ENCODE measurements around the gene CHST11. TPM values are rescaled to one million over a fixed set of nuclear protein-coding genes. Genes with fewer than 3 reads are reported as not detected.

The CHST11 gene
- total RNA-seq, 1 donor from 2014 or later, result 7.7 TPM

GRCh38 chr12:104665296-104665695, 208.5 kb downstream of the CHST11 start:
- H3K4me3 ChIP-seq, result no peak overlapping the region
- no peaks in the 10 kb centered on the region for H3K27me3 Mint-ChIP-seq (ENCODE audit: insufficient read depth, low read depth)
- H3K36me3 ChIP-seq, result no peaks in the 10 kb centered on the region
- H3K9me3 Mint-ChIP-seq, result no peaks in the 10 kb centered on the region
- H3K4me2 ChIP-seq, result no peak overlapping the region
- peaks cover 1% of the 10 kb centered on the region for H3K36me3 Mint-ChIP-seq
- H3K27ac Mint-ChIP-seq, result no peak overlapping the region
- peaks cover 11% of the 10 kb centered on the region for H4K20me1 ChIP-seq (ENCODE audit: low read depth)
- no peaks in the 10 kb centered on the region for H3K9me3 ChIP-seq (ENCODE audit: low read depth)
- H3K79me2 ChIP-seq (ENCODE audit: low read depth), result no peaks in the 10 kb centered on the region
- no peak overlapping the region for H3K27ac ChIP-seq
- no peak for DNase-seq (ENCODE audit: low spot score)
- H3K4me3 Mint-ChIP-seq, result no peak overlapping the region
- H3K4me1 ChIP-seq, result peaks cover 16% of the 10 kb centered on the region
- H3K9ac ChIP-seq, result no peak overlapping the region
- peaks cover 26% of the 10 kb centered on the region for H3K4me1 Mint-ChIP-seq
- TF ChIP-seq EZH2 (IDR thresholded peaks at IDR 0.05) (no peak), EZH2phosphoT487 (IDR thresholded peaks at IDR 0.05) (no peak), CTCF (IDR thresholded peaks at IDR 0.05) (no peak)
- no peak overlapping the region for H2AFZ ChIP-seq (replicated peaks)
- H3K27me3 ChIP-seq, result no peaks in the 10 kb centered on the region
- peaks cover 12% of the 10 kb centered on the region for H3F3A ChIP-seq (ENCODE audit: low read depth)

- H3K4me1 ChIP-seq, result peaks cover 22% of the 10 kb centered on the region
- H3K79me2 ChIP-seq (ENCODE audit: low read depth), result no peaks in the 10 kb centered on the region
- H3K9me3 Mint-ChIP-seq, result no peaks in the 10 kb centered on the region
- peaks cover 11% of the 10 kb centered on the region for H4K20me1 ChIP-seq (ENCODE audit: low read depth)
- H3K4me3 Mint-ChIP-seq, result no peak overlapping the region
- no peak for TF ChIP-seq CTCF (IDR thresholded peaks at IDR 0.05)
- TF ChIP-seq EZH2phosphoT487 (IDR thresholded peaks at IDR 0.05), result no peak
- TF ChIP-seq EZH2 (IDR thresholded peaks at IDR 0.05), result no peak
- peaks cover 44% of the 10 kb centered on the region for H3K4me1 Mint-ChIP-seq
- no peaks in the 10 kb centered on the region for H3K36me3 ChIP-seq
- no peak overlapping the region for H2AFZ ChIP-seq (replicated peaks)
- H3K9me3 ChIP-seq (ENCODE audit: low read depth), result no peaks in the 10 kb centered on the region
- H3K4me3 ChIP-seq, result no peak overlapping the region
- no peak overlapping the region for H3K9ac ChIP-seq
- peaks cover 1% of the 10 kb centered on the region for H3K36me3 Mint-ChIP-seq
- H3F3A ChIP-seq (ENCODE audit: low read depth), result peaks cover 12% of the 10 kb centered on the region
- H3K27ac ChIP-seq, result no peak overlapping the region
- no peaks in the 10 kb centered on the region for H3K27me3 ChIP-seq
- H3K4me2 ChIP-seq, result no peak overlapping the region
- H3K27me3 Mint-ChIP-seq (ENCODE audit: insufficient read depth, low read depth), result no peaks in the 10 kb centered on the region
- no peak overlapping the region for H3K27ac Mint-ChIP-seq
- DNase-seq (ENCODE audit: low spot score), result no peak
Measured at GRCh38 chr12:104667139-104667538, 210.4 kb downstream of the CHST11 start.

- Histone ChIP-seq H3F3A (ENCODE audit: low read depth) (peaks cover 12% of the 10 kb centered on the region), H3K27me3 (no peaks in the 10 kb centered on the region), H3K4me3 (no peak overlapping the region), H3K27ac (no peak overlapping the region), H3K9me3 (ENCODE audit: low read depth) (no peaks in the 10 kb centered on the region), H3K9ac (no peak overlapping the region), H3K79me2 (ENCODE audit: low read depth) (no peaks in the 10 kb centered on the region), H3K4me1 (peaks cover 22% of the 10 kb centered on the region), H3K36me3 (no peaks in the 10 kb centered on the region), H3K4me2 (no peak overlapping the region), H4K20me1 (ENCODE audit: low read depth) (peaks cover 11% of the 10 kb centered on the region), H2AFZ (replicated peaks) (no peak overlapping the region)
- H3K27ac Mint-ChIP-seq, result peak overlapping the region; percentile 51
- no peaks in the 10 kb centered on the region for H3K27me3 Mint-ChIP-seq (ENCODE audit: insufficient read depth, low read depth)
- no peak overlapping the region for H3K4me3 Mint-ChIP-seq
- peaks cover 48% of the 10 kb centered on the region for H3K4me1 Mint-ChIP-seq
- H3K9me3 Mint-ChIP-seq, result no peaks in the 10 kb centered on the region
- TF ChIP-seq EZH2 (IDR thresholded peaks at IDR 0.05) (no peak), CTCF (IDR thresholded peaks at IDR 0.05) (no peak), EZH2phosphoT487 (IDR thresholded peaks at IDR 0.05) (no peak)
- H3K36me3 Mint-ChIP-seq, result no peaks in the 10 kb centered on the region
- no peak for DNase-seq (ENCODE audit: low spot score)
Measured at GRCh38 chr12:104668274-104668718, 211.5 kb downstream of the CHST11 start.

Measured in neural progenitor cell (in vitro differentiated cells).